HepG2 (cell line): ENCODE data around the gene AKR1E2. TPM values are rescaled to one million over a fixed set of nuclear protein-coding genes. Genes with fewer than 3 reads are reported as not detected.

Source experiments
- ATAC-seq: fragments of 200-7000 bp; cut with Tn5 transposase; 3 replicates; pipeline ENCODE4 v1.9.1; 2020; ENCODE audit warnings: mild to moderate bottlenecking, moderate library complexity
- BruUV-seq: library from RNA; stranded (reverse); fragments of 400-500 nt; replicated peaks from 2 replicates; lab custom pipeline; 2021; lab: Mats Ljungman, UMichigan
- CTCF ChIA-PET: fragments of 300-600 bp; formaldehyde crosslinking; extraction: SDS; loops from one replicate; lab custom pipeline; 2021; ENCODE audit warnings: low total read pairs, inconsistent platforms, low intra/inter-chr PET ratio; lab: Yijun Ruan, JAX
- POLR2A ChIA-PET: fragments of 350-600 bp; sonication (Branson Sonifier 250); formaldehyde crosslinking; loops from one replicate; lab custom pipeline; 2020; ENCODE audit warnings: antibody characterized with exemption, inconsistent platforms; lab: Yijun Ruan, JAX
- DNase-seq: peaks from one replicate; pipeline ENCODE4 v3.0.0-alpha.2; 2015; ENCODE audit warnings: low spot score
- FAIRE-seq: peaks from 3 replicates; lab custom pipeline; 2011; peaks lifted over from hg19 to GRCh38; lab: Jason Lieb, UNC
- H2AFZ ChIP-seq: one replicate; pipeline ENCODE4 v1.6.1; 2011; ENCODE audit warnings: low read length, inconsistent platforms
- H3K27ac ChIP-seq: fragments of 300-600 bp; 3 replicates; pipeline ENCODE4 v1.8.0; 2011; ENCODE audit warnings: mixed run types, mild to moderate bottlenecking, mixed read lengths, low read length, inconsistent platforms; ENCODE audit not compliant: insufficient read depth; ENCODE audit errors: extremely low read length
- H3K27me3 ChIP-seq, 2 experiments: fragments of 200-600 bp in 1 of 2; 2 replicates in 1 of 2; 3 replicates in 1 of 2; pipeline versions ENCODE4 v1.6.0 to v1.8.0; 2011; ENCODE audit warnings: low read length in 2 of 2, mild to moderate bottlenecking in 2 of 2, moderate library complexity in 2 of 2, inconsistent platforms in 1 of 2; ENCODE audit not compliant: insufficient read depth in 2 of 2, control insufficient read depth in 1 of 2
- H3K36me3 ChIP-seq, 2 experiments: fragments of 200-600 bp in 1 of 2; replicated peaks in 1 of 2; 2 replicates in 1 of 2; 3 replicates in 1 of 2; pipeline versions ENCODE4 v1.5.1 to v1.8.0; 2011; ENCODE audit warnings: low read length in 2 of 2, inconsistent platforms in 1 of 2; ENCODE audit not compliant: insufficient read depth in 2 of 2, control insufficient read depth in 1 of 2
- H3K4me1 ChIP-seq: 2 replicates; pipeline ENCODE4 v1.5.1; 2012; ENCODE audit warnings: low read length, inconsistent platforms; ENCODE audit not compliant: insufficient read depth
- H3K4me2 ChIP-seq: 2 replicates; pipeline ENCODE4 v1.6.0; 2011; ENCODE audit warnings: low read depth, low read length, inconsistent platforms
- H3K4me3 ChIP-seq, 3 experiments: fragments of 200-600 bp in 1 of 3; sonication (generic), shearing (Covaris generic) in 1 of 3; replicated peaks in 1 of 3; 2 replicates each; pipeline ENCODE4 v1.5.1; 2011 to 2016; ENCODE audit warnings: low read length in 3 of 3, inconsistent platforms in 2 of 3, low read depth in 2 of 3, mild to moderate bottlenecking in 2 of 3, control low read depth in 1 of 3, mixed read lengths in 1 of 3; ENCODE audit not compliant: insufficient read depth in 1 of 3
- H3K79me2 ChIP-seq: one replicate; pipeline ENCODE4 v1.6.1; 2011; ENCODE audit warnings: low read length, inconsistent platforms; ENCODE audit not compliant: insufficient read depth
- H3K9ac ChIP-seq: 2 replicates; pipeline ENCODE4 v1.6.0; 2011; ENCODE audit warnings: mild to moderate bottlenecking, low read depth, low read length, inconsistent platforms; ENCODE audit not compliant: insufficient read depth
- H3K9me3 ChIP-seq: 2 replicates; pipeline ENCODE4 v1.5.1; 2012; ENCODE audit warnings: mild to moderate bottlenecking, low read length
- H4K20me1 ChIP-seq: 2 replicates; pipeline ENCODE4 v1.6.0; 2011; ENCODE audit warnings: inconsistent platforms, mild to moderate bottlenecking, low read length, moderate library complexity; ENCODE audit not compliant: insufficient read depth
- AGO2 ChIP-seq: fragments of 200-400 bp; formaldehyde crosslinking; optimal IDR thresholded peaks from 2 replicates; pipeline ENCODE3; 2017; ENCODE audit warnings: mild to moderate bottlenecking, low read depth, low read length, moderate library complexity
- ARHGAP35 ChIP-seq: sonication (generic); formaldehyde crosslinking; IDR thresholded peaks from 2 replicates; pipeline ENCODE4 v1.9.0; 2022; ENCODE audit warnings: mild to moderate bottlenecking, inconsistent platforms, moderate library complexity, missing genetic modification reagents, borderline replicate concordance
- ERF ChIP-seq: IDR thresholded peaks from 2 replicates; pipeline ENCODE4 v1.6.1; 2018; ENCODE audit warnings: missing biosample characterization, missing genetic modification reagents
- HOXA7 ChIP-seq: sonication (generic); formaldehyde crosslinking; IDR thresholded peaks from 2 replicates; pipeline ENCODE4 v1.8.1; 2022; ENCODE audit warnings: mild to moderate bottlenecking, missing genetic modification reagents, moderate library complexity
- U2AF1 ChIP-seq: fragments of 200-400 bp; formaldehyde crosslinking; optimal IDR thresholded peaks from 2 replicates; pipeline ENCODE3; 2017; ENCODE audit warnings: mild to moderate bottlenecking, low read depth, low read length
- WGBS: methylation state at CpG from one replicate; pipeline ENCODE4 v1.1.6; 2017; ENCODE audit warnings: low lambda C conversion rate; 5-methylcytosine and 5-hydroxymethylcytosine counted together
- in situ Hi-C: cut with HindIII; loops from 2 replicates; pipeline ENCODE4 v1.10.0; 2017; ENCODE audit warnings: low pct_unique_long_range_greater_than_20kb; ENCODE audit not compliant: extremely low pct_ligation_motif_present
- intact Hi-C: fragments of 100-400 bp; cut with micrococcal nuclease; formaldehyde crosslinking; loops from one replicate; pipeline ENCODE4 v1.10.0; 2022; ENCODE audit not compliant: unreplicated experiment
- polyA plus RNA-seq, 8 experiments: library from polyadenylated mRNA; depleted of rRNA in 3 of 8; stranded (reverse) in 7 of 8; unstranded in 1 of 8; fragments of >200 nt; fragmentation: Illumina TruSeq in 4 of 8; extraction: Trizol in 4 of 8; gene quantifications; 2 replicates each; pipeline versions ENCODE4 v1.2.1 to v1.2.3, GENCODE V29; 2011 to 2016; ENCODE audit warnings: low read depth in 4 of 8, missing spikeins in 1 of 8, mixed read lengths in 1 of 8; ENCODE audit not compliant: insufficient read depth in 1 of 8
- total RNA-seq, 5 experiments: library from RNA; depleted of rRNA; stranded (reverse); fragments of >200 nt; fragmentation: Illumina TruSeq; extraction: Trizol; gene quantifications; 2 replicates each; pipeline ENCODE4 v1.2.3, GENCODE V29; 2016; ENCODE audit warnings: low read depth in 1 of 5
- TF ChIP-seq, protein P1 (sequence below): sonication (generic); formaldehyde crosslinking; IDR thresholded peaks from 2 replicates; pipeline ENCODE4 v1.5.0; 2020; ENCODE audit warnings: mild to moderate bottlenecking, missing genetic modification reagents, borderline replicate concordance
- TF ChIP-seq, protein P2 (sequence below), 2 experiments: fragments of 450-650 bp in 1 of 2; sonication (generic) in 1 of 2; formaldehyde crosslinking in 1 of 2; IDR thresholded peaks; 2 replicates each; pipeline versions ENCODE4 v1.6.1 to v1.8.0; 2016 to 2022; ENCODE audit warnings: antibody characterized with exemption in 1 of 2, mild to moderate bottlenecking in 1 of 2, missing genetic modification reagents in 1 of 2
- TF ChIP-seq, protein P3 (sequence below): sonication (generic); formaldehyde crosslinking; IDR thresholded peaks from 2 replicates; pipeline ENCODE4 v1.4.0; 2020; ENCODE audit warnings: mild to moderate bottlenecking, missing genetic modification reagents
- TF ChIP-seq, protein P4 (sequence below): IDR thresholded peaks from 2 replicates; pipeline ENCODE4 v1.6.1; 2016; ENCODE audit warnings: missing compliant biosample characterization, missing genetic modification reagents, borderline replicate concordance

The AKR1E2 gene
- total and polyA plus RNA-seq, 2 of the 13 experiments (the other 11 are each of a cell fraction or from before 2014, with no cell fraction given) = not detected

DNA sequence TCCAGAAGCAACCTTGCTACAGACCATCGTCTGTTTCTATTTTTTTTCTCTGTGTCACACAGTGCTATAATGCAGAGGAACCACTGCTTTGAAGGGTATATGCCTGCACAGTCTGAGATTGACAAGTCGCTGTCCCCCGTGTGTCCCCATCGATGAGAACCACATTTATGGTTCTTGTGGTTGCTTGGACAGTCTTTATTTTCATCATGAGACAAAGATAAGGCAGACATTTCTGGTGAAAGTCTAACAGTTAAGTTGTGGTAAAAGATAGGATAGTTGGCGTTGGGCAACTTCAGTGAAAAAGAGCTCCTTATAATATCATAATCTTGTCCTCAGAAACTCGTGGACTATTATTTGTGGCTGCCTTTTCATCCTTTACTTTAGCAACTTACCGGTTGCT is 6.3 kb upstream of the AKR1E2 start:
- DNase-seq (no peak), ATAC-seq (no peak), FAIRE-seq (no peak)
- BruUV-seq = no TSS peak
- intact Hi-C loops (no loop called here), in situ Hi-C loops (loop anchor here (10.0 to 25.0 kb wide), 2 partner anchors 615 to 793 kb away; no protein-coding TSS in a partner anchor)
- Histone ChIP-seq H3K36me3 (no peaks in the 10 kb centered on the region), H4K20me1 (no peaks in the 10 kb centered on the region), H3K4me2 (no peak overlapping the region), H2AFZ (no peak overlapping the region), H3K79me2 (no peaks in the 10 kb centered on the region), H3K27ac (no peak overlapping the region), H3K4me3 (no peak overlapping the region), H3K4me1 (peaks cover 4% of the 10 kb centered on the region; the same call in 1 of the 2 replicates), H3K9ac (no peak overlapping the region), H3K9me3 (no peaks in the 10 kb centered on the region), H3K27me3 (peaks cover 0 to 15% of the 10 kb centered on the region in 2 experiments; a peak in 2 of 5 replicates)
- WGBS = 39% methylated on average over 7 of the region's 7 CpGs
- ChIA-PET CTCF (no interaction called here), POLR2A (no interaction called here)
- TF ChIP-seq ARHGAP35 (CRISPR knock-in tag) (no peak), HOXA7 (no peak), U2AF1 (no peak), AGO2 (no peak), ERF (CRISPR knock-in tag) (no peak)
- TF ChIP-seq, protein P1, sequence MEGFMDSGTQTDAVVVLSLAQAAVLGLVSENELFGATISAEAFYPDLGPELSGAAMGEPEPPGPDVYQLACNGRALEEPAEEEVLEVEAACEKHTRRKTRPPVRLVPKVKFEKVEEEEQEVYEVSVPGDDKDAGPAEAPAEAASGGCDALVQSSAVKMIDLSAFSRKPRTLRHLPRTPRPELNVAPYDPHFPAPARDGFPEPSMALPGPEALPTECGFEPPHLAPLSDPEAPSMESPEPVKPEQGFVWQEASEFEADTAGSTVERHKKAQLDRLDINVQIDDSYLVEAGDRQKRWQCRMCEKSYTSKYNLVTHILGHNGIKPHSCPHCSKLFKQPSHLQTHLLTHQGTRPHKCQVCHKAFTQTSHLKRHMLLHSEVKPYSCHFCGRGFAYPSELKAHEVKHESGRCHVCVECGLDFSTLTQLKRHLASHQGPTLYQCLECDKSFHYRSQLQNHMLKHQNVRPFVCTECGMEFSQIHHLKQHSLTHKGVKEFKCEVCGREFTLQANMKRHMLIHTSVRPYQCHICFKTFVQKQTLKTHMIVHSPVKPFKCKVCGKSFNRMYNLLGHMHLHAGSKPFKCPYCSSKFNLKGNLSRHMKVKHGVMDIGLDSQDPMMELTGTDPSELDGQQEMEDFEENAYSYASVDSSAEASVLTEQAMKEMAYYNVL = no peak
- TF ChIP-seq, protein P2, sequence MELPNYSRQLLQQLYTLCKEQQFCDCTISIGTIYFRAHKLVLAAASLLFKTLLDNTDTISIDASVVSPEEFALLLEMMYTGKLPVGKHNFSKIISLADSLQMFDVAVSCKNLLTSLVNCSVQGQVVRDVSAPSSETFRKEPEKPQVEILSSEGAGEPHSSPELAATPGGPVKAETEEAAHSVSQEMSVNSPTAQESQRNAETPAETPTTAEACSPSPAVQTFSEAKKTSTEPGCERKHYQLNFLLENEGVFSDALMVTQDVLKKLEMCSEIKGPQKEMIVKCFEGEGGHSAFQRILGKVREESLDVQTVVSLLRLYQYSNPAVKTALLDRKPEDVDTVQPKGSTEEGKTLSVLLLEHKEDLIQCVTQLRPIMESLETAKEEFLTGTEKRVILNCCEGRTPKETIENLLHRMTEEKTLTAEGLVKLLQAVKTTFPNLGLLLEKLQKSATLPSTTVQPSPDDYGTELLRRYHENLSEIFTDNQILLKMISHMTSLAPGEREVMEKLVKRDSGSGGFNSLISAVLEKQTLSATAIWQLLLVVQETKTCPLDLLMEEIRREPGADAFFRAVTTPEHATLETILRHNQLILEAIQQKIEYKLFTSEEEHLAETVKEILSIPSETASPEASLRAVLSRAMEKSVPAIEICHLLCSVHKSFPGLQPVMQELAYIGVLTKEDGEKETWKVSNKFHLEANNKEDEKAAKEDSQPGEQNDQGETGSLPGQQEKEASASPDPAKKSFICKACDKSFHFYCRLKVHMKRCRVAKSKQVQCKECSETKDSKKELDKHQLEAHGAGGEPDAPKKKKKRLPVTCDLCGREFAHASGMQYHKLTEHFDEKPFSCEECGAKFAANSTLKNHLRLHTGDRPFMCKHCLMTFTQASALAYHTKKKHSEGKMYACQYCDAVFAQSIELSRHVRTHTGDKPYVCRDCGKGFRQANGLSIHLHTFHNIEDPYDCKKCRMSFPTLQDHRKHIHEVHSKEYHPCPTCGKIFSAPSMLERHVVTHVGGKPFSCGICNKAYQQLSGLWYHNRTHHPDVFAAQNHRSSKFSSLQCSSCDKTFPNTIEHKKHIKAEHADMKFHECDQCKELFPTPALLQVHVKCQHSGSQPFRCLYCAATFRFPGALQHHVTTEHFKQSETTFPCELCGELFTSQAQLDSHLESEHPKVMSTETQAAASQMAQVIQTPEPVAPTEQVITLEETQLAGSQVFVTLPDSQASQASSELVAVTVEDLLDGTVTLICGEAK (IDR thresholded peaks at IDR 0.05) = no peak
- TF ChIP-seq, protein P2 (CRISPR knock-in tag; IDR thresholded peaks at IDR 0.05) = no peak
- TF ChIP-seq, protein P3, sequence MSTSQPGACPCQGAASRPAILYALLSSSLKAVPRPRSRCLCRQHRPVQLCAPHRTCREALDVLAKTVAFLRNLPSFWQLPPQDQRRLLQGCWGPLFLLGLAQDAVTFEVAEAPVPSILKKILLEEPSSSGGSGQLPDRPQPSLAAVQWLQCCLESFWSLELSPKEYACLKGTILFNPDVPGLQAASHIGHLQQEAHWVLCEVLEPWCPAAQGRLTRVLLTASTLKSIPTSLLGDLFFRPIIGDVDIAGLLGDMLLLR (CRISPR knock-in tag) = no peak
- TF ChIP-seq, protein P4, sequence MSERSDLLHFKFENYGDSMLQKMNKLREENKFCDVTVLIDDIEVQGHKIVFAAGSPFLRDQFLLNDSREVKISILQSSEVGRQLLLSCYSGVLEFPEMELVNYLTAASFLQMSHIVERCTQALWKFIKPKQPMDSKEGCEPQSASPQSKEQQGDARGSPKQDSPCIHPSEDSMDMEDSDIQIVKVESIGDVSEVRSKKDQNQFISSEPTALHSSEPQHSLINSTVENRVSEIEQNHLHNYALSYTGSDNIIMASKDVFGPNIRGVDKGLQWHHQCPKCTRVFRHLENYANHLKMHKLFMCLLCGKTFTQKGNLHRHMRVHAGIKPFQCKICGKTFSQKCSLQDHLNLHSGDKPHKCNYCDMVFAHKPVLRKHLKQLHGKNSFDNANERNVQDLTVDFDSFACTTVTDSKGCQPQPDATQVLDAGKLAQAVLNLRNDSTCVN (CRISPR knock-in tag) = no peak
